CD14-positive monocyte (primary cell): ENCODE measurements around the gene AGR3. TPM values are rescaled to one million over a fixed set of nuclear protein-coding genes. Genes with fewer than 3 reads are reported as not detected.

Source experiments
- DNase-seq, 3 donors: peaks; one replicate each; pipeline ENCODE4 v3.0.0-alpha.2; 2011 to 2022
- H2AFZ ChIP-seq: 2 replicates; pipeline ENCODE4 v1.6.0; 2012; ENCODE audit warnings: mild to moderate bottlenecking, low read depth, low read length, inconsistent platforms; ENCODE audit not compliant: insufficient read depth, poor library complexity, severe bottlenecking
- H3K27ac ChIP-seq, 2 donors: 1 replicate in 1 of 2; 2 replicates in 1 of 2; pipeline ENCODE4 v1.5.1; 2012 to 2013; ENCODE audit warnings: low read length in 2 of 2, control low read depth in 1 of 2, inconsistent platforms in 1 of 2, low read depth in 1 of 2, mild to moderate bottlenecking in 1 of 2
- H3K27me3 ChIP-seq, 2 donors: one replicate each; pipeline versions ENCODE4 v1.6.0 to v1.6.1; 2011 to 2013; ENCODE audit warnings: low read length in 2 of 2; ENCODE audit not compliant: control insufficient read depth in 2 of 2, insufficient read depth in 2 of 2
- H3K36me3 ChIP-seq, 2 donors: replicated peaks in 1 of 2; 1 replicate in 1 of 2; 2 replicates in 1 of 2; pipeline versions ENCODE4 v1.5.1 to v1.6.1; 2012 to 2013; ENCODE audit warnings: low read length in 2 of 2, control low read depth in 1 of 2, inconsistent platforms in 1 of 2, mild to moderate bottlenecking in 1 of 2; ENCODE audit not compliant: insufficient read depth in 2 of 2, control insufficient read depth in 1 of 2
- H3K4me1 ChIP-seq, 2 donors: 1 replicate in 1 of 2; 2 replicates in 1 of 2; pipeline versions ENCODE4 v1.5.1 to v1.6.1; 2012 to 2013; ENCODE audit warnings: low read length in 2 of 2, control low read depth in 1 of 2, inconsistent platforms in 1 of 2, mild to moderate bottlenecking in 1 of 2, moderate library complexity in 1 of 2; ENCODE audit not compliant: insufficient read depth in 2 of 2, control insufficient read depth in 1 of 2
- H3K4me2 ChIP-seq: replicated peaks from 2 replicates; pipeline ENCODE3; 2012; ENCODE audit warnings: low read length, moderate library complexity, mild to moderate bottlenecking; ENCODE audit not compliant: poor library complexity, severe bottlenecking; ENCODE audit errors: extremely low read depth
- H3K4me3 ChIP-seq, 3 experiments: fragments of 200-600 bp in 1 of 3; sonication (generic) in 1 of 3; replicated peaks in 1 of 3; 1 replicate in 2 of 3; 2 replicates in 1 of 3; pipeline ENCODE4 v1.5.1; 2011 to 2013; ENCODE audit warnings: low read length in 3 of 3, mild to moderate bottlenecking in 3 of 3, control low read depth in 2 of 3, low read depth in 2 of 3, inconsistent platforms in 1 of 3, moderate library complexity in 1 of 3
- H3K79me2 ChIP-seq: 2 replicates; pipeline ENCODE4 v1.6.0; 2012; ENCODE audit warnings: mild to moderate bottlenecking, control low read depth, inconsistent platforms, low read length, moderate library complexity; ENCODE audit not compliant: insufficient read depth
- H3K9ac ChIP-seq: 2 replicates; pipeline ENCODE4 v1.6.0; 2017; ENCODE audit warnings: low read length, mild to moderate bottlenecking; ENCODE audit not compliant: insufficient read depth, poor library complexity, severe bottlenecking
- H3K9me3 ChIP-seq, 2 donors: replicated peaks in 1 of 2; 1 replicate in 1 of 2; 2 replicates in 1 of 2; pipeline versions ENCODE4 v1.5.1 to v1.6.1; 2012 to 2013; ENCODE audit warnings: low read length in 2 of 2, control low read depth in 1 of 2; ENCODE audit not compliant: control insufficient read depth in 1 of 2, insufficient read depth in 1 of 2
- H4K20me1 ChIP-seq: 2 replicates; pipeline ENCODE4 v1.6.0; 2012; ENCODE audit warnings: mild to moderate bottlenecking, low read length, control low read depth, moderate library complexity; ENCODE audit not compliant: insufficient read depth
- H3K27ac Mint-ChIP-seq, 7 donors: one replicate each; pipeline ENCODE4 v1.8.0; 2020; ENCODE audit warnings: mild to moderate bottlenecking in 7 of 7, mixed read lengths in 7 of 7, moderate library complexity in 6 of 7, inconsistent platforms in 2 of 7
- H3K27me3 Mint-ChIP-seq, 3 donors: one replicate each; pipeline ENCODE4 v1.8.0; 2021 to 2022; ENCODE audit warnings: low read depth in 3 of 3, mild to moderate bottlenecking in 3 of 3, mixed read lengths in 3 of 3, moderate library complexity in 3 of 3, inconsistent platforms in 1 of 3
- H3K36me3 Mint-ChIP-seq, 2 donors: one replicate each; pipeline ENCODE4 v1.8.0; 2020; ENCODE audit warnings: mixed read lengths in 2 of 2, inconsistent platforms in 1 of 2, mild to moderate bottlenecking in 1 of 2
- H3K4me1 Mint-ChIP-seq: one replicate; pipeline ENCODE4 v1.8.0; 2020; ENCODE audit warnings: mild to moderate bottlenecking, mixed read lengths
- H3K4me3 Mint-ChIP-seq, 2 donors: one replicate each; pipeline ENCODE4 v1.8.0; 2020; ENCODE audit warnings: mild to moderate bottlenecking in 2 of 2, mixed read lengths in 2 of 2, moderate library complexity in 1 of 2
- H3K9me3 Mint-ChIP-seq, 7 donors: one replicate each; pipeline ENCODE4 v1.8.0; 2020 to 2022; ENCODE audit warnings: mixed read lengths in 7 of 7, mild to moderate bottlenecking in 6 of 7, moderate library complexity in 6 of 7, inconsistent platforms in 2 of 7
- WGBS: methylation state at CpG from one replicate; pipeline ENCODE4 v1.1.5; 2013; ENCODE audit warnings: missing lambda C conversion rate; ENCODE audit not compliant: insufficient coverage; 5-methylcytosine and 5-hydroxymethylcytosine counted together
- intact Hi-C, 2 donors: fragments of 100-400 bp; cut with micrococcal nuclease; formaldehyde crosslinking; loops; one replicate each; pipeline versions ENCODE4 v1.15.0 to v1.15.1; 2023
- polyA plus RNA-seq, 3 donors: library from polyadenylated mRNA; depleted of rRNA in 1 of 3; unstranded in 2 of 3; stranded (reverse) in 1 of 3; fragments of 300-500 nt in 2 of 3; fragments of >200 nt in 1 of 3; fragmentation: Illumina TruSeq in 2 of 3; gene quantifications; 1 replicate in 2 of 3; 2 replicates in 1 of 3; pipeline ENCODE4 v1.2.3, GENCODE V29; 2012 to 2021
- TF ChIP-seq, protein P1 (sequence below): fragments of 200-600 bp; IDR thresholded peaks from one replicate; pipeline ENCODE4 v1.8.0; 2022; ENCODE audit warnings: antibody characterized with exemption, mild to moderate bottlenecking

Gene AGR3
- polyA plus RNA-seq, 3 donors, result not detected

DNA sequence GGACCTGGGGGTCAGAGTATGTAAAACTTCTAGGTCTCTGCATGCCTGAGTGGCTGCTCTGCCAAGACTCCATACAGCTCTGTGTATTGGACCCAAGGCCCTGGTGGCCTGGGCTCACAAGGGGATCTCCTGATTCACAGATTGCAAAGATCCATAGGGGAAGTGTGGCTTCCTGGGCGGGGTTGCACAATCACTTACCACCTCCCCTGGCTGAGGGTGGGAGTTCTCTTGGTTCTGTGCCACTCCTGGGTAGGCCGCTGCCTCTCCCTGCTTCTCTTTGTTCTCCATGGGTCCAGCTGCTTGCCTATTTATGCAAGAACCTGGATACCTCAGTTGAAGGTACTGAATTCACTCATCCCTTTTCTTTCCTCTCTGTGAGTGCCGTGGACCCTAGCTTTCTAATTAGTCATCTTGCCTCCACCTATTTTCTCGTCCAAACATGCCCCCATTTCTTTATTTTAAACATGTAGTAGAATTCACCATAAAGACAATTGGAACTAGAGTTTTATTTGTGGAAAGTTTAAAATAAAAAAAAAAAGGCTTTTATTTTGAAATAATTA is 18.5 kb upstream of the AGR3 start:
- Histone ChIP-seq H3K27me3 (no peaks in the 10 kb centered on the region), H2AFZ (no peak overlapping the region), H3K9me3 (no peaks in the 10 kb centered on the region), H3K4me2 (no peak overlapping the region), H3K4me3 (no peak overlapping the region), H3K36me3 (no peaks in the 10 kb centered on the region), H3K4me1 (peaks cover 4 to 7% of the 10 kb centered on the region in 2 donors), H3K27ac (no peak overlapping the region), H3K9ac (no peak overlapping the region), H3K79me2 (no peaks in the 10 kb centered on the region), H4K20me1 (no peaks in the 10 kb centered on the region)
- Mint-ChIP-seq H3K27me3 (no peaks in the 10 kb centered on the region), H3K9me3 (peaks cover 0 to 3% (median 0%) of the 10 kb centered on the region in 7 donors), H3K36me3 (no peaks in the 10 kb centered on the region), H3K27ac (no peak overlapping the region), H3K4me1 (no peaks in the 10 kb centered on the region), H3K4me3 (no peak overlapping the region)
- TF ChIP-seq, protein P1, sequence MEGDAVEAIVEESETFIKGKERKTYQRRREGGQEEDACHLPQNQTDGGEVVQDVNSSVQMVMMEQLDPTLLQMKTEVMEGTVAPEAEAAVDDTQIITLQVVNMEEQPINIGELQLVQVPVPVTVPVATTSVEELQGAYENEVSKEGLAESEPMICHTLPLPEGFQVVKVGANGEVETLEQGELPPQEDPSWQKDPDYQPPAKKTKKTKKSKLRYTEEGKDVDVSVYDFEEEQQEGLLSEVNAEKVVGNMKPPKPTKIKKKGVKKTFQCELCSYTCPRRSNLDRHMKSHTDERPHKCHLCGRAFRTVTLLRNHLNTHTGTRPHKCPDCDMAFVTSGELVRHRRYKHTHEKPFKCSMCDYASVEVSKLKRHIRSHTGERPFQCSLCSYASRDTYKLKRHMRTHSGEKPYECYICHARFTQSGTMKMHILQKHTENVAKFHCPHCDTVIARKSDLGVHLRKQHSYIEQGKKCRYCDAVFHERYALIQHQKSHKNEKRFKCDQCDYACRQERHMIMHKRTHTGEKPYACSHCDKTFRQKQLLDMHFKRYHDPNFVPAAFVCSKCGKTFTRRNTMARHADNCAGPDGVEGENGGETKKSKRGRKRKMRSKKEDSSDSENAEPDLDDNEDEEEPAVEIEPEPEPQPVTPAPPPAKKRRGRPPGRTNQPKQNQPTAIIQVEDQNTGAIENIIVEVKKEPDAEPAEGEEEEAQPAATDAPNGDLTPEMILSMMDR, result no peak
- 60% methylated on average over 1 of the region's 4 CpGs for WGBS
- intact Hi-C loops, result no loop called here
- DNase-seq, result peak in 2 of 3 donors; percentile 3 to 33

GRCh38 chr7:16891874-16892643 is 10.3 kb upstream of the AGR3 start:
- Histone ChIP-seq H3K27me3 (no peaks in the 10 kb centered on the region), H3K4me3 (no peak overlapping the region), H3K79me2 (no peaks in the 10 kb centered on the region), H3K27ac (no peak overlapping the region), H2AFZ (no peak overlapping the region), H4K20me1 (no peaks in the 10 kb centered on the region), H3K4me1 (no peaks in the 10 kb centered on the region), H3K9me3 (no peaks in the 10 kb centered on the region), H3K4me2 (no peak overlapping the region), H3K9ac (no peak overlapping the region), H3K36me3 (no peaks in the 10 kb centered on the region)
- Mint-ChIP-seq H3K9me3 (no peaks in the 10 kb centered on the region), H3K27me3 (peaks cover 0 to 2% (median 0%) of the 10 kb centered on the region in 3 donors), H3K4me3 (no peak overlapping the region), H3K4me1 (peaks cover 6% of the 10 kb centered on the region), H3K27ac (no peak overlapping the region), H3K36me3 (no peaks in the 10 kb centered on the region)
- intact Hi-C loops, result no loop called here
- DNase-seq, result no peak
- TF ChIP-seq, protein P1, result no peak
- 100% methylated on average over 1 of the region's 1 CpG for WGBS
